Esophagus muscularis mucosa (tissue), 4 donors: Measurements from ENCODE around the gene CAMK1G.

ENCODE experiments used
- CTCF ChIP-seq, 3 experiments: fragments of 200-600 bp in 2 of 3; fragments of 450-650 bp in 1 of 3; sonication (generic) in 2 of 3; IDR thresholded peaks; one replicate each; pipeline ENCODE4 v1.5.1; 2017 to 2019; ENCODE audit warnings: antibody characterized with exemption in 3 of 3, mild to moderate bottlenecking in 2 of 3, moderate library complexity in 1 of 3
- EP300 ChIP-seq: sonication (generic); formaldehyde crosslinking; IDR thresholded peaks from one replicate; pipeline ENCODE4 v1.6.1; 2017; ENCODE audit warnings: antibody characterized with exemption
- POLR2A ChIP-seq: fragments of 450-650 bp; IDR thresholded peaks from one replicate; pipeline ENCODE4 v1.6.1; 2017; ENCODE audit warnings: antibody characterized with exemption, moderate library complexity, mild to moderate bottlenecking, low read depth
- POLR2AphosphoS5 ChIP-seq, 2 donors: sonication (generic); formaldehyde crosslinking; IDR thresholded peaks; one replicate each; pipeline ENCODE4 v1.6.1; 2017; ENCODE audit warnings: antibody characterized with exemption in 2 of 2

- TF ChIP-seq POLR2A (no peak), CTCF (IDR thresholded peaks at IDR 0.05) (no peak), POLR2AphosphoS5 (IDR thresholded peaks at IDR 0.05) (no peak), EP300 (no peak)
These were observed 17.0 kb downstream of the CAMK1G start for GRCh38 chr1:209600541-209600940.
